GM23338 (cell line): ENCODE measurements around the gene COL26A1. TPM values are rescaled to one million over a fixed set of nuclear protein-coding genes. Genes with fewer than 3 reads are reported as not detected.

Experiments used
- ATAC-seq: fragments of 200-7000 bp; cut with Tn5 transposase; 3 replicates; pipeline ENCODE4 v1.9.1; 2020
- DNase-seq: peaks from one replicate; pipeline ENCODE4 v3.0.0-alpha.2; 2015; ENCODE audit warnings: low spot score
- H2AFZ ChIP-seq: fragments of 200-600 bp; sonication (generic); 2 replicates; pipeline ENCODE4 v1.8.0; 2016; ENCODE audit warnings: antibody characterized with exemption, mild to moderate bottlenecking, moderate library complexity
- H3F3A ChIP-seq: fragments of 200-600 bp; sonication (generic); replicated peaks from 2 replicates; pipeline ENCODE4 v1.8.0; 2017; ENCODE audit warnings: antibody characterized with exemption, mixed run types, low read depth
- H3K27ac ChIP-seq: fragments of 200-600 bp; sonication (generic); 2 replicates; pipeline ENCODE4 v1.6.1; 2016; ENCODE audit warnings: low read depth
- H3K27me3 ChIP-seq: fragments of 200-600 bp; sonication (generic); 2 replicates; pipeline ENCODE4 v1.8.0; 2016; ENCODE audit warnings: mild to moderate bottlenecking, mixed run types, moderate library complexity; ENCODE audit not compliant: insufficient read depth
- H3K36me3 ChIP-seq: fragments of 200-600 bp; sonication (generic); 2 replicates; pipeline ENCODE4 v1.8.0; 2016; ENCODE audit warnings: mild to moderate bottlenecking; ENCODE audit not compliant: insufficient read depth
- H3K4me1 ChIP-seq: fragments of 200-600 bp; sonication (generic); 2 replicates; pipeline ENCODE4 v1.8.0; 2016; ENCODE audit warnings: mild to moderate bottlenecking, moderate library complexity; ENCODE audit not compliant: insufficient read depth
- H3K4me2 ChIP-seq: fragments of 200-600 bp; sonication (generic); 2 replicates; pipeline ENCODE4 v1.7.1; 2017; ENCODE audit warnings: mixed run types
- H3K4me3 ChIP-seq: fragments of 200-600 bp; sonication (generic); 2 replicates; pipeline ENCODE4 v1.6.1; 2016; ENCODE audit warnings: mixed run types
- H3K79me2 ChIP-seq: fragments of 200-600 bp; sonication (generic); replicated peaks from 2 replicates; pipeline ENCODE4 v1.8.0; 2017; ENCODE audit warnings: mild to moderate bottlenecking; ENCODE audit not compliant: insufficient read depth
- H3K9me2 ChIP-seq: fragments of 200-600 bp; sonication (generic); 2 replicates; pipeline ENCODE4 v1.8.0; 2017; ENCODE audit not compliant: insufficient read depth
- H4K20me1 ChIP-seq: fragments of 200-600 bp; sonication (generic); replicated peaks from 2 replicates; pipeline ENCODE4 v1.8.0; 2017; ENCODE audit warnings: mild to moderate bottlenecking; ENCODE audit not compliant: insufficient read depth
- H3K27ac Mint-ChIP-seq: 2 replicates; pipeline ENCODE4 v1.8.0; 2020; ENCODE audit warnings: inconsistent platforms, mild to moderate bottlenecking, moderate library complexity, mixed read lengths
- H3K27me3 Mint-ChIP-seq: 3 replicates; pipeline ENCODE4 v1.8.0; 2022; ENCODE audit warnings: low read depth, mild to moderate bottlenecking, moderate library complexity, mixed read lengths, inconsistent platforms; ENCODE audit not compliant: insufficient read depth, poor library complexity
- H3K36me3 Mint-ChIP-seq: 3 replicates; pipeline ENCODE4 v1.8.0; 2021; ENCODE audit warnings: low read depth, mild to moderate bottlenecking, inconsistent platforms, moderate library complexity, mixed read lengths
- H3K4me1 Mint-ChIP-seq: 3 replicates; pipeline ENCODE4 v1.8.0; 2020; ENCODE audit warnings: mild to moderate bottlenecking, inconsistent platforms, mixed read lengths
- H3K4me3 Mint-ChIP-seq: 3 replicates; pipeline ENCODE4 v1.8.0; 2021; ENCODE audit warnings: moderate library complexity, mild to moderate bottlenecking, inconsistent platforms, mixed read lengths
- H3K9me3 Mint-ChIP-seq: 3 replicates; pipeline ENCODE4 v1.8.0; 2020; ENCODE audit warnings: moderate library complexity, mild to moderate bottlenecking, inconsistent platforms, mixed read lengths
- EZH2 ChIP-seq: fragments of 200-600 bp; sonication (generic); IDR thresholded peaks from one replicate; pipeline ENCODE4 v1.8.0; 2017; ENCODE audit warnings: antibody characterized with exemption, mild to moderate bottlenecking, low read depth; ENCODE audit not compliant: unreplicated experiment
- EZH2phosphoT487 ChIP-seq: fragments of 200-600 bp; sonication (generic); IDR thresholded peaks from one replicate; pipeline ENCODE4 v1.8.1; 2018; ENCODE audit warnings: antibody characterized with exemption; ENCODE audit not compliant: unreplicated experiment
- NANOG ChIP-seq: IDR thresholded peaks from 2 replicates; pipeline ENCODE4 v1.6.1; 2016; ENCODE audit warnings: antibody characterized with exemption, borderline replicate concordance
- ZNF114 ChIP-seq: fragments of 250-450 bp; sonication (Bioruptor Pico); IDR thresholded peaks from 2 replicates; pipeline ENCODE4 v1.5.0; 2020; ENCODE audit warnings: mild to moderate bottlenecking, moderate library complexity
- polyA plus RNA-seq: library from polyadenylated mRNA; unstranded; fragments of >200 nt; fragmentation: Nextera tagmentation; extraction: Ambion mirVana; gene quantifications from 2 replicates; pipeline ENCODE4 v1.2.1, GENCODE V29; 2016
- total RNA-seq: library from RNA; depleted of rRNA; stranded (reverse); fragments of >200 nt; shearing (Covaris generic); gene quantifications from 2 replicates; pipeline ENCODE4 v1.2.3, GENCODE V29; 2014
- TF ChIP-seq, protein P1 (sequence below): fragments of 250-450 bp; sonication (Bioruptor Pico); IDR thresholded peaks from 2 replicates; pipeline ENCODE4 v1.5.0; 2020; ENCODE audit warnings: mild to moderate bottlenecking, moderate library complexity
- TF ChIP-seq, protein P2 (sequence below): IDR thresholded peaks from 2 replicates; pipeline ENCODE4 v1.6.1; 2016; ENCODE audit warnings: antibody characterized with exemption
- TF ChIP-seq, protein P3 (sequence below): IDR thresholded peaks from one replicate; pipeline ENCODE4 v1.6.1; 2018; ENCODE audit warnings: antibody characterized with exemption; ENCODE audit not compliant: unreplicated experiment
- TF ChIP-seq, protein P4 (sequence below), 2 experiments: fragments of 200-600 bp in 1 of 2; sonication (generic) in 1 of 2; conservative IDR thresholded peaks; 2 replicates each; pipeline versions ENCODE4 v1.5.1 to v1.6.1; 2016 to 2017; ENCODE audit warnings: antibody characterized with exemption in 2 of 2, low read depth in 2 of 2, mild to moderate bottlenecking in 2 of 2, moderate library complexity in 1 of 2

Gene COL26A1
- total and polyA plus RNA-seq, 2 experiments from 2014 or later = 17.8 to 55.0 TPM

GRCh38 chr7:101555921-101556275, 193.2 kb downstream of the COL26A1 start (continued):
- TF ChIP-seq, protein P1, sequence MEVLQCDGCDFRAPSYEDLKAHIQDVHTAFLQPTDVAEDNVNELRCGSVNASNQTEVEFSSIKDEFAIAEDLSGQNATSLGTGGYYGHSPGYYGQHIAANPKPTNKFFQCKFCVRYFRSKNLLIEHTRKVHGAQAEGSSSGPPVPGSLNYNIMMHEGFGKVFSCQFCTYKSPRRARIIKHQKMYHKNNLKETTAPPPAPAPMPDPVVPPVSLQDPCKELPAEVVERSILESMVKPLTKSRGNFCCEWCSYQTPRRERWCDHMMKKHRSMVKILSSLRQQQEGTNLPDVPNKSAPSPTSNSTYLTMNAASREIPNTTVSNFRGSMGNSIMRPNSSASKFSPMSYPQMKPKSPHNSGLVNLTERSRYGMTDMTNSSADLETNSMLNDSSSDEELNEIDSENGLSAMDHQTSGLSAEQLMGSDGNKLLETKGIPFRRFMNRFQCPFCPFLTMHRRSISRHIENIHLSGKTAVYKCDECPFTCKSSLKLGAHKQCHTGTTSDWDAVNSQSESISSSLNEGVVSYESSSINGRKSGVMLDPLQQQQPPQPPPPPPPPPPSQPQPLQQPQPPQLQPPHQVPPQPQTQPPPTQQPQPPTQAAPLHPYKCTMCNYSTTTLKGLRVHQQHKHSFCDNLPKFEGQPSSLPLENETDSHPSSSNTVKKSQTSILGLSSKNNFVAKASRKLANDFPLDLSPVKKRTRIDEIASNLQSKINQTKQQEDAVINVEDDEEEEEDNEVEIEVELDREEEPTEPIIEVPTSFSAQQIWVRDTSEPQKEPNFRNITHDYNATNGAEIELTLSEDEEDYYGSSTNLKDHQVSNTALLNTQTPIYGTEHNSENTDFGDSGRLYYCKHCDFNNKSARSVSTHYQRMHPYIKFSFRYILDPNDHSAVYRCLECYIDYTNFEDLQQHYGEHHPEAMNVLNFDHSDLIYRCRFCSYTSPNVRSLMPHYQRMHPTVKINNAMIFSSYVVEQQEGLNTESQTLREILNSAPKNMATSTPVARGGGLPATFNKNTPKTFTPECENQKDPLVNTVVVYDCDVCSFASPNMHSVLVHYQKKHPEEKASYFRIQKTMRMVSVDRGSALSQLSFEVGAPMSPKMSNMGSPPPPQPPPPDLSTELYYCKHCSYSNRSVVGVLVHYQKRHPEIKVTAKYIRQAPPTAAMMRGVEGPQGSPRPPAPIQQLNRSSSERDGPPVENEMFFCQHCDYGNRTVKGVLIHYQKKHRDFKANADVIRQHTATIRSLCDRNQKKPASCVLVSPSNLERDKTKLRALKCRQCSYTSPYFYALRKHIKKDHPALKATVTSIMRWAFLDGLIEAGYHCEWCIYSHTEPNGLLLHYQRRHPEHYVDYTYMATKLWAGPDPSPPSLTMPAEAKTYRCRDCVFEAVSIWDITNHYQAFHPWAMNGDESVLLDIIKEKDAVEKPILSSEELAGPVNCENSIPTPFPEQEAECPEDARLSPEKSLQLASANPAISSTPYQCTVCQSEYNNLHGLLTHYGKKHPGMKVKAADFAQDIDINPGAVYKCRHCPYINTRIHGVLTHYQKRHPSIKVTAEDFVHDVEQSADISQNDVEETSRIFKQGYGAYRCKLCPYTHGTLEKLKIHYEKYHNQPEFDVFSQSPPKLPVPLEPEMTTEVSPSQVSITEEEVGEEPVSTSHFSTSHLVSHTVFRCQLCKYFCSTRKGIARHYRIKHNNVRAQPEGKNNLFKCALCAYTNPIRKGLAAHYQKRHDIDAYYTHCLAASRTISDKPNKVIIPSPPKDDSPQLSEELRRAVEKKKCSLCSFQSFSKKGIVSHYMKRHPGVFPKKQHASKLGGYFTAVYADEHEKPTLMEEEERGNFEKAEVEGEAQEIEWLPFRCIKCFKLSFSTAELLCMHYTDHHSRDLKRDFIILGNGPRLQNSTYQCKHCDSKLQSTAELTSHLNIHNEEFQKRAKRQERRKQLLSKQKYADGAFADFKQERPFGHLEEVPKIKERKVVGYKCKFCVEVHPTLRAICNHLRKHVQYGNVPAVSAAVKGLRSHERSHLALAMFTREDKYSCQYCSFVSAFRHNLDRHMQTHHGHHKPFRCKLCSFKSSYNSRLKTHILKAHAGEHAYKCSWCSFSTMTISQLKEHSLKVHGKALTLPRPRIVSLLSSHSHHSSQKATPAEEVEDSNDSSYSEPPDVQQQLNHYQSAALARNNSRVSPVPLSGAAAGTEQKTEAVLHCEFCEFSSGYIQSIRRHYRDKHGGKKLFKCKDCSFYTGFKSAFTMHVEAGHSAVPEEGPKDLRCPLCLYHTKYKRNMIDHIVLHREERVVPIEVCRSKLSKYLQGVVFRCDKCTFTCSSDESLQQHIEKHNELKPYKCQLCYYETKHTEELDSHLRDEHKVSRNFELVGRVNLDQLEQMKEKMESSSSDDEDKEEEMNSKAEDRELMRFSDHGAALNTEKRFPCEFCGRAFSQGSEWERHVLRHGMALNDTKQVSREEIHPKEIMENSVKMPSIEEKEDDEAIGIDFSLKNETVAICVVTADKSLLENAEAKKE (CRISPR knock-in tag) = no peak
- no peak for TF ChIP-seq ZNF114 (CRISPR knock-in tag)

GRCh38 chr7:101556453-101556968, 193.8 kb downstream of the COL26A1 start:
- Mint-ChIP-seq H3K27me3 (peaks cover 10% of the 10 kb centered on the region), H3K27ac (no peak overlapping the region)

More at GRCh38 chr7:101556453-101556968, 193.8 kb downstream of the COL26A1 start:
- Histone ChIP-seq H3K27ac (no peak overlapping the region), H3F3A (no peaks in the 10 kb centered on the region), H3K27me3 (no peaks in the 10 kb centered on the region), H2AFZ (no peak overlapping the region), H3K4me1 (no peaks in the 10 kb centered on the region), H3K4me3 (no peak overlapping the region), H3K9me2 (no peaks in the 10 kb centered on the region), H3K36me3 (no peaks in the 10 kb centered on the region), H3K79me2 (no peaks in the 10 kb centered on the region), H4K20me1 (no peaks in the 10 kb centered on the region; the same call in 1 of the 2 replicates), H3K4me2 (no peak overlapping the region)
- TF ChIP-seq NANOG (no peak), EZH2phosphoT487 (no peak), EZH2 (no peak), ZNF114 (CRISPR knock-in tag) (no peak)
- TF ChIP-seq, protein P2, sequence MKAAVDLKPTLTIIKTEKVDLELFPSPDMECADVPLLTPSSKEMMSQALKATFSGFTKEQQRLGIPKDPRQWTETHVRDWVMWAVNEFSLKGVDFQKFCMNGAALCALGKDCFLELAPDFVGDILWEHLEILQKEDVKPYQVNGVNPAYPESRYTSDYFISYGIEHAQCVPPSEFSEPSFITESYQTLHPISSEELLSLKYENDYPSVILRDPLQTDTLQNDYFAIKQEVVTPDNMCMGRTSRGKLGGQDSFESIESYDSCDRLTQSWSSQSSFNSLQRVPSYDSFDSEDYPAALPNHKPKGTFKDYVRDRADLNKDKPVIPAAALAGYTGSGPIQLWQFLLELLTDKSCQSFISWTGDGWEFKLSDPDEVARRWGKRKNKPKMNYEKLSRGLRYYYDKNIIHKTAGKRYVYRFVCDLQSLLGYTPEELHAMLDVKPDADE = no peak
- TF ChIP-seq, protein P3, sequence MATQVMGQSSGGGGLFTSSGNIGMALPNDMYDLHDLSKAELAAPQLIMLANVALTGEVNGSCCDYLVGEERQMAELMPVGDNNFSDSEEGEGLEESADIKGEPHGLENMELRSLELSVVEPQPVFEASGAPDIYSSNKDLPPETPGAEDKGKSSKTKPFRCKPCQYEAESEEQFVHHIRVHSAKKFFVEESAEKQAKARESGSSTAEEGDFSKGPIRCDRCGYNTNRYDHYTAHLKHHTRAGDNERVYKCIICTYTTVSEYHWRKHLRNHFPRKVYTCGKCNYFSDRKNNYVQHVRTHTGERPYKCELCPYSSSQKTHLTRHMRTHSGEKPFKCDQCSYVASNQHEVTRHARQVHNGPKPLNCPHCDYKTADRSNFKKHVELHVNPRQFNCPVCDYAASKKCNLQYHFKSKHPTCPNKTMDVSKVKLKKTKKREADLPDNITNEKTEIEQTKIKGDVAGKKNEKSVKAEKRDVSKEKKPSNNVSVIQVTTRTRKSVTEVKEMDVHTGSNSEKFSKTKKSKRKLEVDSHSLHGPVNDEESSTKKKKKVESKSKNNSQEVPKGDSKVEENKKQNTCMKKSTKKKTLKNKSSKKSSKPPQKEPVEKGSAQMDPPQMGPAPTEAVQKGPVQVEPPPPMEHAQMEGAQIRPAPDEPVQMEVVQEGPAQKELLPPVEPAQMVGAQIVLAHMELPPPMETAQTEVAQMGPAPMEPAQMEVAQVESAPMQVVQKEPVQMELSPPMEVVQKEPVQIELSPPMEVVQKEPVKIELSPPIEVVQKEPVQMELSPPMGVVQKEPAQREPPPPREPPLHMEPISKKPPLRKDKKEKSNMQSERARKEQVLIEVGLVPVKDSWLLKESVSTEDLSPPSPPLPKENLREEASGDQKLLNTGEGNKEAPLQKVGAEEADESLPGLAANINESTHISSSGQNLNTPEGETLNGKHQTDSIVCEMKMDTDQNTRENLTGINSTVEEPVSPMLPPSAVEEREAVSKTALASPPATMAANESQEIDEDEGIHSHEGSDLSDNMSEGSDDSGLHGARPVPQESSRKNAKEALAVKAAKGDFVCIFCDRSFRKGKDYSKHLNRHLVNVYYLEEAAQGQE = no peak
- TF ChIP-seq, protein P4, sequence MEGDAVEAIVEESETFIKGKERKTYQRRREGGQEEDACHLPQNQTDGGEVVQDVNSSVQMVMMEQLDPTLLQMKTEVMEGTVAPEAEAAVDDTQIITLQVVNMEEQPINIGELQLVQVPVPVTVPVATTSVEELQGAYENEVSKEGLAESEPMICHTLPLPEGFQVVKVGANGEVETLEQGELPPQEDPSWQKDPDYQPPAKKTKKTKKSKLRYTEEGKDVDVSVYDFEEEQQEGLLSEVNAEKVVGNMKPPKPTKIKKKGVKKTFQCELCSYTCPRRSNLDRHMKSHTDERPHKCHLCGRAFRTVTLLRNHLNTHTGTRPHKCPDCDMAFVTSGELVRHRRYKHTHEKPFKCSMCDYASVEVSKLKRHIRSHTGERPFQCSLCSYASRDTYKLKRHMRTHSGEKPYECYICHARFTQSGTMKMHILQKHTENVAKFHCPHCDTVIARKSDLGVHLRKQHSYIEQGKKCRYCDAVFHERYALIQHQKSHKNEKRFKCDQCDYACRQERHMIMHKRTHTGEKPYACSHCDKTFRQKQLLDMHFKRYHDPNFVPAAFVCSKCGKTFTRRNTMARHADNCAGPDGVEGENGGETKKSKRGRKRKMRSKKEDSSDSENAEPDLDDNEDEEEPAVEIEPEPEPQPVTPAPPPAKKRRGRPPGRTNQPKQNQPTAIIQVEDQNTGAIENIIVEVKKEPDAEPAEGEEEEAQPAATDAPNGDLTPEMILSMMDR (conservative IDR thresholded peaks at IDR 0.05; ENCODE audit: low read depth in 2 of 2) = no peak
- H3K36me3 Mint-ChIP-seq = peaks cover 4% of the 10 kb centered on the region; the same call in 1 of the 3 replicates
- ATAC-seq = no peak
- H3K4me3 Mint-ChIP-seq = no peak overlapping the region; the same call in 2 of the 3 replicates
- no peaks in the 10 kb centered on the region for H3K4me1 Mint-ChIP-seq
- no peak for DNase-seq
- H3K9me3 Mint-ChIP-seq = no peaks in the 10 kb centered on the region
